Stimulated activated CD4-positive, alpha-beta T cell treated with anti-CD3 and anti-CD28 coated beads, TNF-alpha, amount 100 ng/mL, for 4 hours (primary cell): ENCODE data around the gene SCFD2.

Experiments
- DNase-seq, 3 experiments: peaks; one replicate each; pipeline ENCODE4 v3.0.0-alpha.2; 2020; ENCODE audit warnings: low read depth in 3 of 3

Gene SCFD2

GRCh38 chr4:52926196-52926974, 439.5 kb downstream of the SCFD2 start:
- no peak for DNase-seq

DNA sequence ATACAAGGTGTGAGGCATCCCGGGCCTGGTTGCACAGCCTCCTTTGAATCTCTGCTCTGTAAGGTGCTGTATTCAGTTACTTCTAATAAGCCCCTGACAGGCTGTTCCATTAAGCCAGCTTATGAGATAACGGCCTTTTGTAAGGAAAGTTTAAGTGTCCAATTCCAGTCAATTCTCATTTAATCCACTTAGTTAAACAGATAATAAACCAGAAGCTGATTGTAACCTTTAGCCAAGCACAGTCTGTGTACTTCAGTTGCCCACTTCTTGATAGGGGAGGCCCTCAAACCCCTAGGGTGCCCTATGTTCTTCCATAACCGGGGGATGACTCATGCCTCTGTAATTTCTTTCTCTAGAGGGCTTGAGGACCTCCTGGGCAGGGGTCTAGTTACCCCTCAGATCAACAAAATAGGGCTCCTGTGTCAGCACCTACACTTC, 440.3 kb downstream of the SCFD2 start:
- DNase-seq = no peak

GRCh38 chr4:52919461-52919860, 446.4 kb downstream of the SCFD2 start:
- DNase-seq = no peak

DNA sequence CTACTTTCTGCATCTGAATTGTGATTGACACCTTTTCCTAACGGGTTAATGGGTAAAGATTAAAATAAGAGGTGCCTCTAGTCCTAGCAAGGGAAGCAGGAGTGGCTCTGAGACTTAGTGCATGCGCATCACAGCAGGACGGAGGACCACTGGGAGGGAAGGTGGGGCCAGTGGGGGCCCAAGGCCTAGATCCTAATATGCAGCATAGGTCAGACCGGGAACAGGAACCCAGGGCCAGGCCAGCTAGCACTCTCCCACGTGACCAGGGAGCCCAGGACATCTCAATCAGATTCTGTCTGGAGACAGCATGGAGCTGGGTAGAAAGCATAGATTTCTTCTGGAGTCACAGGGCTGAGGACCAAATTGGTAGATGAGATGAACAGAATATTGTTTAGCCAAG, 448.0 kb downstream of the SCFD2 start:
- no peak for DNase-seq

DNA sequence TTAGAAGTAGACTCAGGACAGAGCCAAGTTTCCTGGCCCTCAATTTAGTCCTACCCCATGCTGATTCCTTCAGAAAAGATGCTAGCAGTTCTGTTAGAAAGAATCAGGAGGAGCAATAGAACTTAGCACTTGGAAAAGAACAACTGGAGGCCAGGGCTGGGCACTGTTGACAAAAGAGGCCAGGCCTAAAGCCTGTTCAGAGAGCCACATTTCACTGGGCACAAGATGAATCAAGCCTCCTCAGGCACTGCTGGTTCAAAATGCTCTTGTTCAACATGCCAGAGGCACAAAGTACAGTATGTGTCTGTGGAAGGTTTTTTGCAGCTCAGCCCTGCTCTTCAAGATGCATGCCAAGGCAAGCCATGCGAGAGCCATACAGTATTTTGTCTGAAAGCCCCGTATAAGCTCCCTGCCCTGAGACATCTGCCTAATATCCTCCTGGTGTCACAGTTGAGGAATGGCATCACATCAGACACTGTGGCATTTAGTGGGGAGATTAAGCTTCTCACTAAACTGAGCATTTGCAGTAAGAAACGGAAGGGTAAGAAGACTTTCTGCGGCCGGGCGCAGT, 450.0 kb downstream of the SCFD2 start:
- DNase-seq = no peak

DNA sequence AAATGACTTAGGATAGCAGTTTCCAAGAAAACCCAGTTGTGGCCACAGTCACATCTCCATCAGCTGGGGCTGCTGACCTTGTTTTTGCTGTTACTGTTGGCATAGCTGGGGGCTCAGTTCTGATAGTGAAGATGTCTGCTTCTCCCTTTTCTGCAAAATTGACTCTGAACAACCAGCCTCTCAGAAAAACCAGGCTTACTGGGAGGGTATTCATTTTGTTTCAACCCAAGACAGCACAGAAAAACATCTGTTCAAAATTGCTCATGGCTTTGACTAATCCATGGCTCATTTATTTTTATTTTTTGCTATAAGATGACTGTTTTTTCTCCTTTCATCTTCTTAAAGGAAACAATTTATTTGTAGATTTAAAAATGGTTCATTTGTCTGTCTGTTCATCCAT, 450.7 kb downstream of the SCFD2 start:
- no peak for DNase-seq

DNA sequence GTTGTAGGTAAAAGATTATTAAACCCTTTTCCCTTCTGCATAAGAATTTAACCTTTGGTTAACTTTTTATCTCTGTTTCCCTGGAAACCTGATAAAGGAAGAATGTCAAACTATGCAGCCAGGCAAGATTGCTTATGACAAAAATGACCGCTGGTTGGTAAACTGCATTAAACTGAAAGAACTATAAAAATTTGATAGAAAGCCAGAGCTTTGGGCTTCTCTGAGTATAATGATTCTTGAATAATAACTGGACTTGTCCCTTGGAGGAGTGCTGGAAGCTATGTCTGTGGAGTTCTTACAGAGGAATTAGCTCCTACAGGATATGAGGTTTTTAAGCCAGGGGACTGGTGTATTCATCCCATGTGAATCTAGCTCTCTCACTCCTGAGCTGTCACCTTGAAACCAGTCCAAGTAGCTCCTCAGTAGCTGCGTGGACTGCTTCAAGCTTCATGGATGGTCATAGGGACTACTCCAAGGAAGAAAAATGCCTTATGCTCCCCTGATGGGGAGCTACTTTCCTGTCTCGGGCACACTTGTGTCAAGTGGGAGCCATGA, 451.7 kb downstream of the SCFD2 start:
- no peak for DNase-seq

DNA sequence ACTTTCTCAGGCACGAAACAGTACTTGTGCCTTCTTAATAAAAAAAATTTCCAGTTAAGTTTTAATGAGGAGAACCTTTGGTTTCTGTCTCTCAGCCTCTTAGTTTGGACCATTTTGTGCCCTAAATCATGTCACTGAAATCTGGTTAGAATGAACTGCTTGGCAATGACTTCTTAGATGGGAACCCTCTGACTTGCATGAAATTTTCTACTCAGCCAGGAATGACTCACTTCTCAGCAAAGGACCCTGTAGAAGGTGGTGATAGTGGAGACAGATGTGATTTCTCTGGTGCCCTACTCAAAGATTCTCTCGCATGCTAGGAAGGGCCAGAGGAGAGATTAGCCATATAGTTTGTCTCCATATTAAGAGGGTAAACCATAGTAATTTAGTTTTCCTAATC, 453.3 kb downstream of the SCFD2 start:
- DNase-seq = no peak

GRCh38 chr4:52911684-52912294, 454.1 kb downstream of the SCFD2 start:
- DNase-seq = peak; percentile 31 to 38 (median 38)

DNA sequence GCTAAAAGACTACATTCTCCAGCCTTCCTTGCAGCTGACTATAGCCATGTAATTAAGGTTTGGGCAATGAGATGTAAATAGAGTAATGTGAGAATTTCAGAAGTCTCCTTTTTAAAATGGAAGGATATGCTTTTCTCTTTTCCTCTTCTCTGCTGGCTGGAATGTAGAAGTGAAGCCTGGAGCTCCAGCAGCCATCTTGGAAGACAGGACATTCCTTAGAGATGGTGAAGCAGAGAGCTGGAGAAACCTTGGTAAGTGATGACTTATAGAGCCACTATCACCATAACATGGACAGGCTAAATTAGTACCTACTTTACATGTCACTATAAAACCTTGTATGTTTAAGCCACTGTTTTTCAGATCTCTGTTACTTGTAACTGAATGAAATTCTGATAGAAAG, 455.7 kb downstream of the SCFD2 start:
- DNase-seq = no peak

DNA sequence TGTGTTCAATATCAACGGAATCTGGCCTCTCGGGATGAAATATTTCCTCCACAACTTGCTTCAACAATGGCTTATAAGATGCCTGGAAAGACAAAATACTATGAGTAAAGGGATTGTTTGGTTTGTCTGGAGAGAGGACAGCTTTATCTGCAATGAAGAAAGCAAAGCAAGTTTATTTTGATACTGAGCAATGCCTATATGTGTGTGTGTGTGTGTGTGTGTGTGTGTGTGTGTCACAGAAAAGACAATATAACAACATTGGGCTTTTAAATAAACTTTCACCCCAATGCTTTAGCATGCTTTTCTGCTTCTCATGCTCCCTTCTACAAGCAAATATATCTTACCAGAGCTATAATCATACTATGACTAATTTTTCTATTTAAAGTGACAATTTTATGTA, 458.4 kb downstream of the SCFD2 start:
- no peak for DNase-seq

DNA sequence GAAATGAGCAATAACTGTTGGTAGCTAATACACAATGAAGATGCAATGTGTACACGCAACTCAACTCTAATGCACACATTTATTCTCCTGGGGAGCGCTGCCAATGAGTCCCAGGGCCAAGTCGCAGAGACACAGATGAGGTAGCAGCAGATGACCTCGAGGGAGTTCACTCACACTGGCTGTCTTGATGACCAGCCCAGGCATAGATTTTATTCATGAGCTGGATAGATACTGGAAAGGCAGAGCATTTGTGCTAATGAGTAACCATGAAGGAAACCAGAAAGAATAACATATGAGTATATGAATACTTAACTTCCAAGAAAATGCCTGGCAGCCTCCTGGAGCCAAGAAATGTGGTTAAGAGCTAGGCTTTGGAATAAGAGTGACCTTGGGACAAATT, 461.4 kb downstream of the SCFD2 start:
- DNase-seq = no peak

- no peak for DNase-seq
Measured at GRCh38 chr4:52903273-52903672, 462.6 kb downstream of the SCFD2 start.

- DNase-seq = no peak
Measured at GRCh38 chr4:52894443-52894842, 471.4 kb downstream of the SCFD2 start.

DNA sequence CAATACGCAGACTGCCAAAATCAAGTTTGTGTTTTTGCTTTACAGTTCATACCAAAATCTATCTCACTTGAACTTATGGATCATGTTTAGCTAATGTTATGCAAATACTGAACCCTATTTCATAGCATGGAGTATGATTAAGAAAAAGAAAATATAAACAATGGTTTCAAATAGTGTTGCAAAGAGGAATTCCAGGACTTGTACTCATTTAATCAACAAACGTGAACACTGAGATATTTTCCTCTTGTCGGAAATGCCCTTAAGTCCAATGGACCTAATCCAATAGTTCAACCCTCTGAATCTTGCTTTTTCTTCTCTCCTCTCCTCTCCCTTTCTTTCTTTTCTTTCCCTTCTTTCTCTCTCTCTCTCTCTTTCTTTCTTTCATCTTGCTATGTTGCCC, 473.0 kb downstream of the SCFD2 start:
- DNase-seq = no peak

GRCh38 chr4:52891743-52892142, 474.1 kb downstream of the SCFD2 start:
- no peak for DNase-seq

DNA sequence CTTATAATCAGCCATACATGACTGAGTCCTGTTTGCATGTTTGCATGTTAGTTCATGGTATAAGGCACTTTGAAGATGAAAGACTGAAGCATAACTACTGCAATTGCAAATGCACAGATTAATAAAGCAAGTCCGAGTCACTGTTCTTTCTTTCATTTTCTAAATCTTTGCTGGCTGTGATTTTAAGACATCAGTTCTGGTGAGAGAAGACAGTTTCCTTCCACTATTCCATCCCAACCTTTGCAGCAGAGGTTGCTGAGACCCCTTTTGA, 475.4 kb downstream of the SCFD2 start:
- no peak for DNase-seq

DNA sequence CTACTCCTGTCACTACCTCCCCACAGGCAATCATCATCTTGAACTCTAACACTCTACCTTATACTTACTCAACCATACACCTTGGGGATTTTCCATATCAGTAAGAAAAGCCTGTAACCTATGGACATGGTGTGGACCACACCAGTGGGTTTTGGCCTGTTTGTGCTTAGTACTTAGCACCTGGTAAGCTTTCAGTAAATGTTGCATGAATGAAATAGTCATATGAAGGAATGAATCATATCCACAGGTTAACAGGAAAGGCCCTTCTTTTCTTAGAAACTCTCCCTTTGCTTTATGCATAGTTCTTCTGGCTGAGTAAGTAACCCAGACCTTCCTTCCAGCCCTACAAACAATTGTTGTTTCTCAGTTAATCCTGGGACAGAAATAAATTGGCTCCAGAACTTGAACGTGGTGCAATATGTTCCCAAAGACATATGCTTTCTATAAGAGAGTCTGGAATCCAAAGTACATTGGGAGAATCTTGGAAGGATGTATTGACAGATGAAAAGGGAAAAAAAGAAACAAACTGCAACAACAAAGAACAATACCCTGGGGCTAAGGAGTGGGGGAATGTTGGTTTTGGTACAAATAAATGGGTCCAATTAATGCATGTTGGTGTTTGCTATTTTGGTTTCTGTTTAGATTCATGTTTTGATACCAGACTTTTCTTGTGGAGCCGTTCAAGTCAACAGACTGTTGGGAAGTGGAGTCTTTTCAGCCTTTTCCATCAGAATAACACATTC, 475.9 kb downstream of the SCFD2 start:
- no peak for DNase-seq

- DNase-seq = no peak
Measured at GRCh38 chr4:52889354-52889753, 476.5 kb downstream of the SCFD2 start.

GRCh38 chr4:52884994-52885393, 480.9 kb downstream of the SCFD2 start:
- DNase-seq = no peak

- no peak for DNase-seq
Measured at GRCh38 chr4:52883707-52884669, 481.9 kb downstream of the SCFD2 start.
